Neutrophil (primary cell): ENCODE measurements around the gene ARMC12.

Experiments
- H3K27ac ChIP-seq: fragments of 200-600 bp; sonication (generic); 2 replicates; pipeline ENCODE4 v1.5.1; 2016; ENCODE audit warnings: mild to moderate bottlenecking, moderate library complexity
- H3K27me3 ChIP-seq: fragments of 200-600 bp; sonication (generic); 2 replicates; pipeline ENCODE4 v1.6.0; 2016; ENCODE audit warnings: mild to moderate bottlenecking
- H3K36me3 ChIP-seq: fragments of 200-600 bp; sonication (generic); 2 replicates; pipeline ENCODE4 v1.5.1; 2017
- H3K4me1 ChIP-seq, 2 experiments: fragments of 200-600 bp in 1 of 2; sonication (generic) in 1 of 2; 1 replicate in 1 of 2; 2 replicates in 1 of 2; pipeline versions ENCODE4 v1.5.1 to v1.6.1; 2013 to 2016; ENCODE audit warnings: low read depth in 1 of 2, low read length in 1 of 2, mild to moderate bottlenecking in 1 of 2, moderate library complexity in 1 of 2; ENCODE audit not compliant: control insufficient read depth in 1 of 2, insufficient read depth in 1 of 2
- H3K4me3 ChIP-seq, 2 experiments: fragments of 200-600 bp in 1 of 2; sonication (generic) in 1 of 2; 1 replicate in 1 of 2; 2 replicates in 1 of 2; pipeline ENCODE4 v1.5.1; 2013 to 2016; ENCODE audit warnings: low read depth in 1 of 2, low read length in 1 of 2, mild to moderate bottlenecking in 1 of 2, moderate library complexity in 1 of 2
- H3K9me3 ChIP-seq: fragments of 200-600 bp; sonication (generic); 2 replicates; pipeline ENCODE4 v1.5.1; 2016
- TF ChIP-seq, protein P1 (sequence below): fragments of 200-600 bp; sonication (generic); IDR thresholded peaks from 2 replicates; pipeline ENCODE4 v1.5.1; 2016; ENCODE audit warnings: antibody characterized with exemption

Gene ARMC12

DNA sequence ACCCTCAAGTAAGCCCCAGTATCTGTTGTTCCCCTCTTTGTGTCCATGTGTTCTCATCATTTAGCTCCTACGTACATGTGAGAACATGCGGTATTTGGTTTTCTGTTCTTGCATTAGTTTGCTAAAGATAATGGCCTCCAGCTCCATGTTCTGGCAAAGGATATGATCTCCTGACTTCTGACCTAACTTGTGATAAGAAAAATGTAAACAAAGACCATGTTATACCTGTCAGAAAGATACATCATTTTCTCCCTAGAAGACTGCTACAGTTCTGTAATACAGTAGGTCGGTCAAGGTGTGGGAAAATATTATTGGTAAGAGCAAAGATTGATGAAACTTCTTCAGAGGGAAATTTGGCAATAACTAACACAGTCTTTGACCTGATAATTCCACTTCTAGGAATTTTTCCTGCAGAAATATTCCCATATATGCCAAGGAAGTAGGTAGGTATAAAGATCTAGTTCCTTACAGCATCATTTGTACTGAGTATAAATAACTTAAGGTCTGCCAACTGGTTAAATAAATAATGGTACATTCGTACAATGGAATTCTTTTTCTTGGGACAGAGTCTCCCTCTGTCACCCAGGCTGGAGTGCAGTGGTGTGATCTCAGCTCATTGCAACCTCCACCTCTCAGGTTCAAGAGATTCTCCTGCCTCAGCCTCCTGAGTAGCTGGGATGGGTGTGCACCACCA, 29.0 kb upstream of the ARMC12 start:
- Histone ChIP-seq H3K27ac (no peak overlapping the region), H3K9me3 (no peaks in the 10 kb centered on the region), H3K36me3 (no peaks in the 10 kb centered on the region), H3K4me1 (peaks cover 0 to 6% of the 10 kb centered on the region in 2 experiments), H3K4me3 (no peak overlapping the region), H3K27me3 (no peaks in the 10 kb centered on the region)
- TF ChIP-seq, protein P1, sequence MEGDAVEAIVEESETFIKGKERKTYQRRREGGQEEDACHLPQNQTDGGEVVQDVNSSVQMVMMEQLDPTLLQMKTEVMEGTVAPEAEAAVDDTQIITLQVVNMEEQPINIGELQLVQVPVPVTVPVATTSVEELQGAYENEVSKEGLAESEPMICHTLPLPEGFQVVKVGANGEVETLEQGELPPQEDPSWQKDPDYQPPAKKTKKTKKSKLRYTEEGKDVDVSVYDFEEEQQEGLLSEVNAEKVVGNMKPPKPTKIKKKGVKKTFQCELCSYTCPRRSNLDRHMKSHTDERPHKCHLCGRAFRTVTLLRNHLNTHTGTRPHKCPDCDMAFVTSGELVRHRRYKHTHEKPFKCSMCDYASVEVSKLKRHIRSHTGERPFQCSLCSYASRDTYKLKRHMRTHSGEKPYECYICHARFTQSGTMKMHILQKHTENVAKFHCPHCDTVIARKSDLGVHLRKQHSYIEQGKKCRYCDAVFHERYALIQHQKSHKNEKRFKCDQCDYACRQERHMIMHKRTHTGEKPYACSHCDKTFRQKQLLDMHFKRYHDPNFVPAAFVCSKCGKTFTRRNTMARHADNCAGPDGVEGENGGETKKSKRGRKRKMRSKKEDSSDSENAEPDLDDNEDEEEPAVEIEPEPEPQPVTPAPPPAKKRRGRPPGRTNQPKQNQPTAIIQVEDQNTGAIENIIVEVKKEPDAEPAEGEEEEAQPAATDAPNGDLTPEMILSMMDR = no peak

DNA sequence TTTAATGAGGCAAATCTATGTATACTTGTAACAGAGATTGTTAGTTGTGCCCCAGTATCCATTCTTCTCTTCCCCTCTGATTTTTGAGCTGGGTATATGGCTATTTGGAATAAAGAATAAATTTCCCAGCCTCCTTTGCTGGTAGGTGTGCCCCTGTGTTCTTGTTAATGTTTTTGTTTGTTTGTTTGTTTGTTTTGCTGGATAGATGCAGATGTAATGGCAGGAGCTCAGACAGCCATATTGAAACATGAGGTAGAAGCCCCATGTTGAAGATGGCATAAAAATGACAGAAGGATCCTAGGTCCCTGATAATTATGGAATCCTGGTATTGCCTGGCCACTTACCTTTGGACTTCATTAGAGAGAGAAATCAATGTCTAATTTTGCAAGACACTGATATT, 28.2 kb upstream of the ARMC12 start:
- no peaks in the 10 kb centered on the region for H3K36me3 ChIP-seq
- no peaks in the 10 kb centered on the region for H3K27me3 ChIP-seq
- H3K9me3 ChIP-seq = no peaks in the 10 kb centered on the region
- no peak overlapping the region for H3K27ac ChIP-seq
- TF ChIP-seq, protein P1 = no peak
- peaks cover 0 to 6% of the 10 kb centered on the region in 2 experiments for H3K4me1 ChIP-seq
- no peak overlapping the region for H3K4me3 ChIP-seq

DNA sequence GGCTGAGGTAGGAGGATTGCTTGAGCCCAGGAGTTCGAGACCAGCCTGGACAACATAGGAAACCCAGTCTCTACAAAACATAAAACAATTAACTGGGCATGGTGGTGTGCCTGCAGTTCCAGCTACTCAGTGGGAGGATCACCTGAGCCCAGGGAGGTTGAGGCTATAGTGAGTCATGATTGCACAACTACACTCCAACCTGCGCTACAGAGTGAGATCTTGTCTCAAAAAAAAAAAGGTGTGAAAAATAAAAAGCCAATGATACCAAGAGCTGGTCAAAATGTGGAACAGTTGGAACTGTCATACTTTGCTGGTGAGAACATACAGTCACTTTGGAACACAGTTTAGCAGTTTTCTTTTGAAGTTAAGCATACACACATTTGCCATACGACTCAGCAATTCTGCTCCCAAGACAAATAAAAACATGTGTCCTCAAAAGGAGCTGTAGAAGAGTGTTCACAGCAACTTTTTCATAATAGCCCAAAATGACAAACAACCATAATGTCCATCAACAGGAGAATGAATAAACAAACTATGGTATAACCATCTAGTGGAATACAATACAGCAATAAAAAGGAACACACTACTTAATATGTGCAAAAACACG, 26.5 kb upstream of the ARMC12 start:
- TF ChIP-seq, protein P1 = no peak
- no peak overlapping the region for H3K27ac ChIP-seq

DNA sequence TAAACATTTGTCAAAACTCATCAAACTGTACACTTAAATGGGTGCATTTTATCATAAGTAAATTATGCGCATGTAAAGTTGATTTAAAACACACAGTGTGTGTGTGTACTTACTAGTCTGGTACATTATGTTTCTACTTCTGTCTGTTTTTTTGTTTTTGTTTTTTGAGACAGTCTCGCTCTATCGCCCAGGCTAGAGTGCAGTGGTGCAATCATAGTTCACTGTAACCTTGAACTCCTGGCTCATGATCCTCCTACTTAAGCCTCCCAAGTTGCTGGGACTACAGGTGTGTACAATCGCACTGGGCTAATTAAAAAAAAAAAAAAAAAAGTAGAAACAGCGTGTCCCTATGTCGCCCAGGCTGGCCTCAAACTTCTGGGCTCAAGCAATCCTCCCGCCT, 25.1 kb upstream of the ARMC12 start:
- Histone ChIP-seq H3K4me3 (no peak overlapping the region), H3K27ac (no peak overlapping the region), H3K36me3 (no peaks in the 10 kb centered on the region), H3K9me3 (no peaks in the 10 kb centered on the region), H3K27me3 (no peaks in the 10 kb centered on the region), H3K4me1 (no peaks in the 10 kb centered on the region)
- TF ChIP-seq, protein P1 = no peak

More for the DNA sequence above, 26.5 kb upstream of the ARMC12 start:
- H3K4me1 ChIP-seq = peaks cover 0 to 6% of the 10 kb centered on the region in 2 experiments
- H3K9me3 ChIP-seq = no peaks in the 10 kb centered on the region
- H3K27me3 ChIP-seq = no peaks in the 10 kb centered on the region
- H3K36me3 ChIP-seq = no peaks in the 10 kb centered on the region
- H3K4me3 ChIP-seq = no peak overlapping the region

DNA sequence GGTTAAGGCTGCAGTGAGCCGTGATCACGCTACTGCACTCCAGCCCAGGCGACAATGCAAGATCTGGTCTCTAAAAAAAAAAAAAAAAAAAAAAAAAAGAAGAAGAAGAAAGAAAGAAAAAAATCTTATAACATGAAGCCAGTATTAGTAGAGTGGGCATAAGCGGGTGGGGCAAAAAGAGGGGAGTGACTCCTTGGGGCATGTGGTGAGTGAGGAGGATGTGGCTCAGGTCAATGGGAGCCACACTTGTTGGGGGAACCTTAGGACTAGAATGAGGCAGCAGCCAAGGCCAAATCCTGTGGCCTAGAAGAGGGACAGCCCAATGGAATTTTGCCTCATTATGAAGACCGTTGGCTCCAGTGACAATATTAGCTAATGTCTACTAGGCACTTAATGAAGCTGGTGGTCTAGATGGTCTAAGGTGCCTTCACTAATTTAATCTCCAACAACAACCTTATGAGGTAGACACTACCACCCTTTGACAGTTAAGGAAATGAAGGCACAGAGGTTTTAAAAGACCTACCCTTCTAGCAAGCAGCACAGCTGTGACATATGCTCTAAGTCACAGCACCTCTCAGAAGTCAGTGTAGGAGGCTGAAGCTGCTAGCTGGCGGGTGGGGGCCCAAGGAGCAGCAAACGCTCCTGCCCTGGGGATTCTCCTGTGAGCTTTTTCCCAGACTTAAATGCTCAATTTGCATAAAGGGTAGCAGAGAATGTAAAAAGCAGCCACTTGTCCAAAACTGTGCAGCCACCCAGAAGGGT, 23.6 kb upstream of the ARMC12 start:
- TF ChIP-seq, protein P1 = no peak
- Histone ChIP-seq H3K9me3 (no peaks in the 10 kb centered on the region), H3K4me3 (no peak overlapping the region)

More for the DNA sequence above, 23.6 kb upstream of the ARMC12 start:
- no peaks in the 10 kb centered on the region for H3K27me3 ChIP-seq
- peaks cover 4 to 5% of the 10 kb centered on the region in 2 experiments for H3K4me1 ChIP-seq
- no peaks in the 10 kb centered on the region for H3K36me3 ChIP-seq
- no peak overlapping the region for H3K27ac ChIP-seq
